ENCODE measurements around the gene DZIP1.

The DZIP1 gene

GRCh38 chr13:95536632-95537241 lies 107.8 kb downstream of the DZIP1 start:
- DNase-seq (ENCODE audit: low read depth) = peak; percentile 65
- TF ChIP-seq CTCF (conservative IDR thresholded peaks at IDR 0.05; ENCODE audit: low read depth, low read length) = peak; percentile 55
- no peak overlapping the region for H3K4me3 ChIP-seq (ENCODE audit: low read depth, low read length)

- DNase-seq (ENCODE audit: low read depth) = peak; percentile 55
- H3K4me3 ChIP-seq (ENCODE audit: low read depth, low read length) = no peak overlapping the region
- TF ChIP-seq CTCF (conservative IDR thresholded peaks at IDR 0.05; ENCODE audit: low read depth, low read length) = no peak
These were observed 109.3 kb downstream of the DZIP1 start for GRCh38 chr13:95535243-95535642.

GRCh38 chr13:95533545-95534160 lies 110.9 kb downstream of the DZIP1 start:
- no peak for DNase-seq (ENCODE audit: low read depth)
- TF ChIP-seq CTCF (conservative IDR thresholded peaks at IDR 0.05; ENCODE audit: low read depth, low read length) = no peak
- H3K4me3 ChIP-seq (ENCODE audit: low read depth, low read length) = no peak overlapping the region

- peak; percentile 41 for DNase-seq (ENCODE audit: low read depth)
- no peak overlapping the region for H3K4me3 ChIP-seq (ENCODE audit: low read depth, low read length)
- no peak for TF ChIP-seq CTCF (conservative IDR thresholded peaks at IDR 0.05; ENCODE audit: low read depth, low read length)
These were observed 114.3 kb downstream of the DZIP1 start for GRCh38 chr13:95530178-95530577.
